Measurements from ENCODE around the gene GPRC5A.

Gene GPRC5A

DNA sequence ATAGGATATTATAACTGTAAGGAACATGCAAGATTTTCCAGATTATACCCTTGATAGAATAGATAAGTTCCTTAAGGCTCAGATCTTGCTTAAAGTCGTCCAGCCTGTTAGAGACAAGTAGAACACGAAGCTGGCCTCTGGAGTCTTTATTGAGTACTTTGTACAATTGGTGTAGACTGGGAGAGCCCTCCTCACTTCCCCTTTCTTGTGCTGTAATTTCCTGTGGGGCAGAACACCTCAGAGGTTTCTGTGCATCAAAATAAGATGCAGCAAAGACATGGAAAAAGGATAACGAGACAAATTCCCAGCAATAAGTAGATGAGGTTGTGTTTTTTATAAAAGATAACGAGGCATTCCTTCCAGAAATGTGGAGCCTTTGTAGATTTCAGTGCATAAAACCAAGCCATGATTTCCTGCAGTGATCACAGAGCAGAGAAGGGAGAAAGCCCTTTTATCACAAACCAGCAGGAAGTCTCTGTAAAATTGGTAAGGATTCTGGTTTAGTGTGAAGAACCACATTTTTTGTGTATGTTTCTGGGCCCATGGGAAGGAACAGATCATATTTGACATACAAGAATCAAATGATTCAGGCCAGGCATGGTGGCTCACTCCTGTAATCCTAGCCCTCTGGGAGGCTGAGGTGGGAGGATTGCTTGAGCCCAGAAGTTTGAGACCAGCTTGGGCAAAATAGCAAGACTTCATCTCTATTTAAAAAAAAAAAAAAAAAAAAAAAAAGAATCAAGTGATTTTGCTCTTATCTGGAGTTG, 18.0 kb downstream of the GPRC5A start:
- no peak overlapping the region for H3K4me3 ChIP-seq (ENCODE audit: low read depth, low read length)

DNA sequence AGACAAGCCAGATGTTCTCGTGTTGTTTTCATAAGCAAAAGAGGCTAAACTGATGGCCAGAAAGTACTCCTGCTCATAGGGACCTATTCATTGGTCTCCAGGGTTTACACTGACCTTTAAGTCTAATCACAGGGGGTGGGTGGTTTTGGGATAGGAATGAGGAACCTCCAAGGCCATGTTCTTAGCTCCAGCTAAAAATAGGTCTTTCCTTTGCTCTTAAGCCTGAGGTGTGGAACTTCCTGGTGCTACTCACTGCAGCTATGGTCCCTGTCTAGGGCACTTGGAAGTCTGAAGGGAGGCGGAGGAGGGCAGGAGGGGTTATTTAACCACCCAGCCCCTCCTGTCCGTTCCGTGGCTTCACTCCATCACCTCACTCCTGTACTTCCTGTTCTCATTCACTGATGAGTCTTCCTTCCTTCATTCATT, 18.6 kb downstream of the GPRC5A start:
- no peak overlapping the region for H3K4me3 ChIP-seq (ENCODE audit: low read depth, low read length)

DNA sequence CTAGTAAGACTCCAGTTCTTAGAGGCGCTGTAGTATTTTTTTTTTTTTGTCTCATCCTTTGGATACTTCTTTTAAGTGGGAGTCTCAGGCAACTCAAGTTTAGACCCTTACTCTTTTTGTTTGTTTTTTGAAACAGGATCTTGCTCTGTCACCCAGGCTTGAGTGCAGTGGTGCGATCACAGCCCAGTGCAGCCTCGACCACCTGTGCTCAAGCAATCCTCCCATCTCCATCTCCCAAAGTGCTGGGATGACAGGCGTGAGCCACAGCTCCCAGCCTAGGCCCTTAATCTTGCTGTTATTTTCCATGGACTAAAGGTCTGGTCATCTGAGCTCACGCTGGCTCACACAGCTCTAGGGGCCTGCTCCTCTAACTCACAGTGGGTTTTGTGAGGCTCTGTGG, 21.3 kb downstream of the GPRC5A start:
- H3K4me3 ChIP-seq (ENCODE audit: low read depth, low read length), result no peak overlapping the region

DNA sequence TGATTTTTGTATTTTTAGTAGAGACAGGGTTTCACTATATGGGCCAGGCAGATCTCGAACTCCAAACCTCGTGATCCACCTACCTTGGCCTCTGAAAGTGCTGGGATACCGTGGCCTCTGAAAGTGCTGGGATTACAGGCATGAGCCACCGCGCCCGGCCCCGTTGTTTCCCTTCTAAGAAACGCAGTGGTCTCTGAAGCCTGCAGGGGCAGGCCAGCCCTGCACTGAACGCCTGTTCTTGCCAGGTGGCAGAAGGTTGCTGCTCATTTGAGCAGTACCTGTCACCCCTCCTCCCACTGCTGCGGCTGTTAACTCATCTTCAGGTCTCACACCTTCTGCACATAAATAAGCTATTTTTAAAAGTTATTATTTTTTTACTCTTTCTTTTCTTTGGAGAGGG, 24.3 kb downstream of the GPRC5A start:
- H3K4me3 ChIP-seq (ENCODE audit: low read depth, low read length), result no peak overlapping the region

DNA sequence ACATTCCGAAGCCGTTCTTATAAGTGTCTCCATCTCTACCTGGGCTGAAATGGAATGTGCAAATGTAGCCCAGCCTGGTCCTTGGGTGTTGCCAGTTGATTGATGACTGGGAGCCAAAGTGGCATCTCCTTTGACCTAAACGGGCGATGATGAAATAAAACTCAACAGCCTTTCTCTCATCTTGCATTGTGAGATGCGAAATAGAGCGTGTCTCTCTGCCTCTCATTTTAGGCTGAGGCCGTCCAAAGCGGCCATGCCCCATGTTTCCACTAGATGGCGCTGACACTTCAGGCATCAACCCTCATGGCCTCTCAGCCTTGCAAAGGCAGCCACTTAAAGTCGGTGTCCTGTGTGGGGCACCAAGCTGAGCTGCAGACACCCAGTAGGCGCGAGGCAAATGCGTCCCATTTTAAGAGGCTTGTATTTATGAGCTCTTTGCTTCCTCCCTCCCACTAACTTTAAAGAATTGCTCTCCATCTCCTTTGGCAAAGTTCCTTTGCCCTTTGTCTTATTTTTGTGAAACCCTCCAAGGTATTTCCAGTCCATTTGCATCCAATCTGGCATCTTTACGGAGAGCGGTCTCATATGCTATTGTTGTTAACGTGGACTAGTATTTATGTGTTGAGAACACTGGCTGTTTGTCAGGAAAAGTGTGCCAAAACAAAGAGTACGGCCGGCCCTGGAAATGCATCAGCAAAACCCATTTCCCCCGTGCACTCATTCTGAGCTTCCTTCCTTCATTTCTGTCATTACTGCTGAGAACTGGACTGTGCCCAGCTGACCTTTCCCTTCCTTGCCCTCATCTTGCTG, 25.0 kb downstream of the GPRC5A start:
- H3K4me3 ChIP-seq (ENCODE audit: low read depth, low read length), result no peak overlapping the region

DNA sequence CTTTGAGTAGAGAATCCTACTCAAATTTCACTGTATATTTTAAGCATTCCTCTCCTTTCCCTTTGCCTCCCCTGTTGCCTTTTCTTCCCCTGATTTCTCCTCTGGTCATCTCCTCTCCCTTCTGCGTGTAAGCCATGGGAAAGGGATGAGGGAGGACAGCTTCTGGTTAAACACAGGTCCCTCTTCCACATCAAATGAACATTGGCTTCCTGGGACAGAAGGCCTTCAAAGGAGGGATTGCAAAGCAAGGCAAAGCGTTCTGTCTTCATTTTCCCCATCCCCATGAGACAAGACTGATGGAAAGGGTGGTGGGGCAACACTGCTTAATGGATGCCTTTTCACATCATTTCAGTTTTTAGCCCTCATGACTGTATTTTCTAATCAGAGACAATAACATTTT, 26.2 kb downstream of the GPRC5A start:
- H3K4me3 ChIP-seq (ENCODE audit: low read depth, low read length), result no peak overlapping the region

DNA sequence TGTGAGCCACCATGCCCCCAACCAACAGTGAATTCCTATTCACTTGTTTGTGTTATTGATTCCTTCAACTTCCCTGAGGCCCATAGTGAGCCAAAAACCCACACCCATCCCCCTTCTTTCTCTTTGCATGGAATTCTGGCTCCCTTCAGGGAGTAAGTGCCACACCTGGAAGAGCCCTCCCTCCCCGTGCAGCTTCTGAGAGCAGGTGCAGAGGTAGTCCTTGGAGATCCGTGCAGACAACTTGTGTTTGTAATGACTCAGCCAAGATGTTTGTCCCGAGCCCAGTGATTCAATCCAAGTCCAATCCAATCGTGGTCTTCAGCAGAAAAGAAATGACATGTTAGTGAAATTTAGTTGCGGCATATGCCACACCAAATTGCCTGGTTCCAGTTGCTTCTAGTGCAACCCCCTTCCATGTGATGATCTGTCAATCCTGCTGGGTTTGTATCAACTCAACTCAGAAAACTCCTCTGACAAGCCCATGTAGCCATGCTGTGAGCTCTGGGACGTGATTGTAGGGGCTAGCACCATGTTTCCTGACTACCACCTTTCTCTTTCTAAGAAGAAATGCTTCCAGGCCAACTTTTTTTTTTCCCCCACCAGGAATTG, 27.5 kb downstream of the GPRC5A start:
- no peak overlapping the region for H3K4me3 ChIP-seq (ENCODE audit: low read depth, low read length)

DNA sequence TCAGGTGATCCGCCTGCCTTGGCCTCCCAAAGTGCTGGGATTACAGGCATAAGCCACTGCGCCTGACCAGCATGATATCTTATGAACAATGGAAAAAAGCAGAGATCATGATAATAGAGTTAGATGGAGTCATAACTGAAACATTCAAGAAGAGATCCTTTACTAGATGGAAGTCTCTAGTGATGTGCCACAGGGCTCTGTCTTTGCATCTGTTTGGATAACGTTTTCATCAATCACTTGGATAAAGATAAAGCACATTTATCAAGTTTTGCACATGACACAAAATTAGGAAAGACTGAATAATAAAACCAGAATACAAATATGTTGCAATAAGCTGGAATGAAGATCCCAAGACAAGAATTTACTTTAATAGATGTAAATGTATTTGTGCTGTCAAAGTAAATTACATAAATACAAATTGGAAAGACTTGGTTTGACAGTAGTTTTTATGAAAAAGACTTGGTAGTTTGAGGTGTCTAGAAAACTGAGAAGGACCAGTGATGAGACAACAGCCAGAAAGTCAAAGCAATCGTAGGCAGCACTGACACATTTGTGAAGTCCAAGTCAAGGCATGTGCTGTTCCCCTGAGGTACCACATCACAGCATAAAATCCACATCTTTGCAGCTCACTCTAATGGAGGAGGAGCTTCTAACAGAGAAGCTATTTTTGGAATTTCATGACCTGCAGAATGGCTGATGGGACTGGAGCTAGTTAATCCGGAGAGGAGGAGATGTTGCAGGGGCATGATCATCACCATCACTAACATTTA, 28.5 kb downstream of the GPRC5A start:
- no peak overlapping the region for H3K4me3 ChIP-seq (ENCODE audit: low read depth, low read length)

DNA sequence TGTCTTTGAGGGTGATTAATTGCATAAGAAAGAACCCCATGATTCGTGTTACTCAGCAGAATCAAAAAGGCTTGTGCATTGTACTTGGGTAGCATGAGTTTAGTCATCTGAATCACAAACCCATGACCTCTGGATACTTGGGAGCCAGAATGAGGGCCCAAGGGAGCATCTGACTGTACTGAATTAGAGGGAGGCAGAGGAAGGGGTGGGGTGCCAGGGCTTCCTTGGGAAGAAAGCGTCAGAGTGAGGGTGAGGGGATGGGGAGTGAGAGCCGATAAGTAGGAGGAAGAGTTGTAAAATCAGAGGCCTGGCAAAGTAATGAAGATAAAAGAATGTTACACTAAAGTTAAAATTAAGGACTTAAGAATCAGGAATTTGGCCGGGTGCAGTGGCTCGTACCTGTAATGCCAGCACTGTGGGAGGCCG, 30.8 kb downstream of the GPRC5A start:
- no peak overlapping the region for H3K4me3 ChIP-seq (ENCODE audit: low read depth, low read length)

DNA sequence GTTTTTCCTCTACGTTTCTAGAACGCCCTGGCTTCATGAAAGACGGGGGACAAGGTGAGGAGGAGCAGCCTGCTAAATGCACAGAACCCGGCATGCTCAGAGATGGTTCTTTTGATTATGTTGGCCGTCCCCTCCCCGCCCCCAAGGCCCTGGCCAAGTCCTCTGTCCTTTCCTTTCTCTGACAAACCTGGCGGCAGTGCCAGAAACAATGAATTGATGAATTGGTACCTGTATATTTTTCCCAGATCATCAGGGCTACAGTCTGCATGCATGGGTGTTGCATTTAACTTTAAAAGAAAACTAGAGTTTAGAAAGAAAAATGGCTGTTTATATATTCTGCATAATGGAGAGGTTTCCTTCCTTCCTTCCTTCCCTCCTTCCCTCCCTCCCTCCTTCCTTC, 31.6 kb downstream of the GPRC5A start:
- H3K4me3 ChIP-seq (ENCODE audit: low read depth, low read length), result no peak overlapping the region

DNA sequence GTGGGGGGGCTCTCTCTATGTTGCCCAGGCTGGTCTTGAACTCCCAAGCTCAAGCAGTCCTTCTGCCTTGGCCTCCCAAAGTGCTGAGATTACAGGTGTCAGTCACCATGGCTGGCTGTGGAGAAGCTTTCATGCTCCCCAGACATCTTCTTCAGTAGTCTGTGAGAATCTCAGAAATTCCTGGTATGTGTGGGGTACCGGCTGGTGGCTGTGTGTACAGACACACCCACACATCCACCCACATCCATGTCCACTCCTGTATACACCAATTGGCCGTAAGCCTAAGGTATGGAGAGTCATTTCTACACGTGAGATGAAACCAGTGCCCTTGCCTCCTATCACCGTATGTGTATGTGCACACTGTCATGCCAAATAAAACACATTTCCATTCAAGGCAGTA, 32.8 kb downstream of the GPRC5A start:
- no peak overlapping the region for H3K4me3 ChIP-seq (ENCODE audit: low read depth, low read length)

DNA sequence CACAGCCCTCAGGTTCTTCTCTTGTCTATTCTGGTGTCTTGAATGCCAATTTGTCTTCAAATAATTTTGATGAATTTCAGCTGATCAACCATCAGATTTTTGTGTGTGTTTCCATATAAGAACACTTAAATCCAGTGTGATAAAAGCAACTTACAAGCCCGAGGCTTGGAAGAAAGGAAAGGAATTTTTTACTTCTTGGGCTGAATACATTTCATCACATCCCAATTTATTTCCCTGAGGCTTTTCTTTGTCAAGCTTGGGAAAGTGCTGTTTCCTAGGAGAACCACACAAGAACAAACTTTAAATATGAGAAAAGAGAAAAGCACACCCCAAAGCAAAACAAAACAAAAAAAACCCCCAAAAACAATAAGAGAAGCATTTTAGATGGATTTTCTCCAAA, 34.0 kb downstream of the GPRC5A start:
- no peak overlapping the region for H3K4me3 ChIP-seq (ENCODE audit: low read depth, low read length)

DNA sequence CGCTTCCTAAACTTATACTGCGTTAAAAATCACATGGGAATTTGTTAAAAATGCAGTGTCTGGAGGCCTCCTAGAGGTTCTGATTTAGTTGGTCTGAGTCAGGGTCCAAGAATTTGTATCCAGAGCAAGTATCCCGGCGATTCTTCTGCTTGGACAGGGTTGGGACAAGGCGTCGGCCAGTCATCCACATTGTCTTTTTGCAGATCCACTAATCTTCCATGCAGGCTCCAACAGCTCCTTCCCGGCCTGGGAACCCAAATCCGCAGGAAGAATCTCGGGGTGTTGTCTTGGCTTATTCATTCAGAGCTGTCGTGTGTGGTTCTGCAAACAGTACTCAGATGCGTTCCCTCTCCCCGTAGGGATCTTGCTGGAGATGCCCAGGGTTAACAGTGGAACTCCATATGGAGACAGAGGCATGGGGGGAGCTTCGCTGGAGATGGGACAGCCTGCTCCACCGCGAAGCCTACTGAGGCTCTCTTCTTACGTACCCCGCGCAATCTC, 35.3 kb downstream of the GPRC5A start:
- H3K4me3 ChIP-seq (ENCODE audit: low read depth, low read length), result no peak overlapping the region

DNA sequence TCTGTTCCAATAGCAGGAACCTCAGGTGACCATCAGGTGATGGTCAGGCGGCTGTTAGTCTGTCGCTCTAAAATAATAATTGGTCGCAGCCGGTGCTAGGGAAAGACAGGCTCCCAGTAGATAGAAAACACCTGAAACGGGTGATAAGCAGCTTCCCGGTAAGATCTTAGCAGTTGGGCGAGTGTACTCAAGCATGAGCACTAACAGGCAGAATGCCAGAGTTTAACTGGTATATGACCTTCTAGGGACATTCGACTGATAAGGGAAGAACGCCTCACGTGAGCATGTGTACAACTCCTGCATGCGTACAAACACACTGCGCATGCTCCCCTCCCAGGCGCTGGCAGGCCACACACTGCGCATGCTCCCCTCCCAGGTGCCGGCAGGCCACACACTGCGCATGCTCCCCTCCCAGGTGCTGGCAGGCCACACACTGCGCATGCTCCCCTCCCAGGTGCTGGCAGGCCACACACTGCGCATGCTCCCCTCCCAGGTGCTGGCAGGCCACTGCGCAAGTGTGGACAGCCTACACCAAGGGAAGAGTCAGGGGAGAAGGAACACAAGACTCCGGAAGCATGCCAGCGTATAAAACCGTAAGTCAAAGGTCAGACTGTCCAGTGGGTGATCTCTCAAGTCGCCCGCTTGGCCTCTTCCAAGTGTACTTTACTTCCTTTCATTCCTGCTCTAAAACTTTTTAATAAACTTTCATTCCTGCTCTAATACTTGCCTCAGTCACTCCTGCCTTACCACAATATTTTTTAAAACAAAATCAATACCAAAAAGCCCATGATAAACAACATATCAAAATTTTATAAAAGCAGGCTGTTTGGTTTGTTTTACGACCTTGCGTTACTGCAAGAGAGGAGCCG, 36.1 kb downstream of the GPRC5A start:
- H3K4me3 ChIP-seq (ENCODE audit: low read depth, low read length), result peak overlapping the region; percentile 39

DNA sequence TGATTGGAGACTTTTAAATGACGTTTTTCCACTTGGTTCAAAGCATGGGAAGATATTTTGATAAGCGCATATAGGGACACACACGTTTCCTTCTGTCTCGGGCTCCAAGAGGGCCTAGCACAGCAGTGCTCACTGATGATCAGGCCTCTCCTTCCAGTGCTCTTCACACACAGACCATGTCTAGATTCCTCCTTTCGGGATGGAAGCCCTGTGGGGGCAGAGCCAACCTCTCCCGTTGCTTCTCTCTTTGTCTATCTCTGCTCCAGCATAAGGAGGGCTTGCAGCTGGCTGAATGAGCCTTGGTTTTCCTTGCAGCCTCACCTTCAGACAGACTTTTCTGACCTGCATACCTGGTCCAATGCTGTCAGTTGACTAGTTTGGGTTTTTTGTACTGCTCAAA, 38.3 kb downstream of the GPRC5A start:
- no peak overlapping the region for H3K4me3 ChIP-seq (ENCODE audit: low read depth, low read length)

DNA sequence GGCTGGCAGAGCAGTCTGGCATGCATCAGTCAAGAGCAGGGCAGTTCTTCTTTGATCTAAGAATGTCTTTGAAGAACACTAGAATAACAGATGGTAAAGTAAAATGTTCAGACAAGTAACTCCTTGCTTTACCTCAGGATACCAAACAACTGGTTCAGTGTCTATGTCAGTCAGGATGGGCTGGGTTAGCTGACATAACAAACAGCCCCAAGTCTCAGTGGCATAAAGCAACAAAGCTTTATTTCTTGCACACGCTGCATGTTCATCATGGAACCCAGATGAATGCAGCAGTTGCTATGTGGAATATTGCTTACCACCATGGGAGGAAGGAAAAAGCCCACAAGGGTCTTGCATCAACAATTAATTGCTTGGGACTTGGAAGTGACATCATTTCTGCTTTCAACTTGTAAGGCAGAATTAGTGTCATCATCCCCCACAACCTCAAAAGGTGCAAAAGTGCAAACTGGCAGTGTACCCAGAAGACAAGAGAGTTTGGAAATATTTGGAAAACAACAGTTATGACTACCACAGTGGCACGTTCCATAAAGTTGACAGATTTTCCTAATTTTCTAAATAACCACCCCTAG, 39.4 kb downstream of the GPRC5A start:
- H3K4me3 ChIP-seq (ENCODE audit: low read depth, low read length), result no peak overlapping the region

DNA sequence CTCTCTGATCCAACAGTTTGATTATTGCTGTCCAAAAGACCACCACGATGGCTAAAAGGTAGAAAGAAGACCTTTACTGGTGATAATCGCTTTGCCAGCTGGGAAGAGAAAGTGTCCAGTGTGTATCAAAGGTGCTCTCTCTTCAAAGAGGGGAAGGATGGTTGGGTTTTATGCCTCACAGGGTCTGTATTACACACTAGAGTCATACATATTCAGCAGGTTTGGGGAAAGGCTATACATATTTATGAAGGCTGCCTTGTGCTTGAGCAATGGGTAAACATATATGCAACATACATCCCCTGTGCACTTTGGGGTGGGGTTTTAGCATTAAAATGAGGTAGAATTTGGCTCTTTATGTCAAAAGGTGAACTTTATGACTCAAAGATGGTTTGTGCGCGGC, 42.4 kb downstream of the GPRC5A start:
- no peak overlapping the region for H3K4me3 ChIP-seq (ENCODE audit: low read depth, low read length)

DNA sequence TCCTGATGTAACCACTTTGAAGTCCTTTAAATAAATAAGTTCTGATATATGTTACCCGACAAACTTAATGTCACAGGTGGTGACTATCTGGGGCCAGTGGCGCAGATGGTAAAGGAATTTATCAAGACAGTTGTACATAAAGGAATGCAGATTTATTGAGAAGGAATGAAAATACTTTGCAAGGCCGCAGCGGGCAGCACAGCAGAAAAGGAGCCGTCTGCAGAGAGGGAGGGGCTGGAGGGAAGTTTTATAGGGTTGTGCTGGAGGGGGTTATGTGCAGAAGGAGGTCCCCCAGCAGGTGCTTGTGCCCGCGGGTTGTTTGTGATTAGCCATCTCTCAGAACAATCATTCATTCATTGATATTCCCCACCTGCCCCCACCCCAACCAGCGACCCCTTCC, 43.2 kb downstream of the GPRC5A start:
- H3K4me3 ChIP-seq (ENCODE audit: low read depth, low read length), result no peak overlapping the region

DNA sequence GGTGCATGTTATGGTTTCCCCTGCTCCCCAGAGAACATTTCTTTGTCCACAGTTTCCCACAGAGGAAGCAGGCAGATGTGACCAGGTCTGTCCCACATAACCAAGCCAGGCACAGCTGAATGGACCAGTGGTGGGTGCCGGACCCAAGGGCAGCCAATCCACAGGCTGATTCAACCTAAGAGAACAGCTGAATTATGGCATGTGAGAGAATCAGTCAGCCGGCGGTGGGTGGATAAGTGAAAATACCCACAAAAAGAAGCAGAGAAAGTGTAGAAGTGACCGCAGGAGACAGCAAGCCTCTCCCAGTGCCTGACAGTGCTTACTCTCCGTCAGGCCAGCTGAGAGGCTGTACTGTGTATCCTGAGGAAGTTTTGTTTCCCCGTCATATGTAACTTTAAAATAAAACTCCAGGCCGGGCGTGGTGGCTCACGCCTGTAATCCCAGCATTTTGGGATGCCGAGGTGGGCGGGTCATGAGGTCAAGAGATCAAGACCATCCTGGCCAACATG, 45.7 kb downstream of the GPRC5A start:
- H3K4me3 ChIP-seq (ENCODE audit: low read depth, low read length), result no peak overlapping the region
